HepG2 (cell line): ENCODE data around the gene GPR162. TPM values are rescaled to one million over a fixed set of nuclear protein-coding genes. Genes with fewer than 3 reads are reported as not detected.
A peak's percentile ranks its signal among the peaks of the same experiment; 100 is the strongest.

Experiments
- DNMT3B ChIP-seq: conservative IDR thresholded peaks from 2 replicates; pipeline ENCODE4 v1.6.1; 2016; ENCODE audit warnings: missing biosample characterization, control low read depth
- FOXA3 ChIP-seq: IDR thresholded peaks from 2 replicates; pipeline ENCODE4 v1.6.1; 2016; ENCODE audit warnings: missing genetic modification reagents, missing compliant biosample characterization
- FOXK1 ChIP-seq: sonication (generic); formaldehyde crosslinking; IDR thresholded peaks from 2 replicates; pipeline ENCODE4 v1.4.0; 2020; ENCODE audit warnings: low read depth, missing genetic modification reagents, borderline replicate concordance
- FUBP1 ChIP-seq: sonication (generic); formaldehyde crosslinking; IDR thresholded peaks from 2 replicates; pipeline ENCODE4 v1.5.1; 2020; ENCODE audit warnings: missing genetic modification reagents, mild to moderate bottlenecking, borderline replicate concordance
- IRF2 ChIP-seq: IDR thresholded peaks from 2 replicates; pipeline ENCODE4 v1.6.1; 2018; ENCODE audit warnings: missing genetic modification reagents, missing compliant biosample characterization
- NR2C2 ChIP-seq: sonication (generic); formaldehyde crosslinking; IDR thresholded peaks from 2 replicates; pipeline ENCODE4 v1.4.0; 2020; ENCODE audit warnings: missing genetic modification reagents, mild to moderate bottlenecking, moderate library complexity, borderline replicate concordance
- NR2F1 ChIP-seq, 2 experiments: fragments of 450-650 bp in 1 of 2; formaldehyde crosslinking in 1 of 2; IDR thresholded peaks; 2 replicates each; pipeline versions ENCODE4 v1.5.0 to v1.6.1; 2016 to 2020; ENCODE audit warnings: mild to moderate bottlenecking in 1 of 2, missing compliant biosample characterization in 1 of 2, missing genetic modification reagents in 1 of 2, moderate library complexity in 1 of 2
- RXRA ChIP-seq: sonication (generic); formaldehyde crosslinking; IDR thresholded peaks from 2 replicates; pipeline ENCODE4 v1.5.1; 2020; ENCODE audit warnings: missing genetic modification reagents
- TARDBP ChIP-seq: sonication (generic); formaldehyde crosslinking; IDR thresholded peaks from 2 replicates; pipeline ENCODE4 v1.8.0; 2022; ENCODE audit warnings: mild to moderate bottlenecking, missing genetic modification reagents
- ZBTB21 ChIP-seq: sonication (generic); formaldehyde crosslinking; IDR thresholded peaks from 2 replicates; pipeline ENCODE4 v1.4.0; 2020; ENCODE audit warnings: missing genetic modification reagents
- ZEB1 ChIP-seq: IDR thresholded peaks from 2 replicates; pipeline ENCODE4 v1.6.1; 2012; ENCODE audit warnings: mild to moderate bottlenecking, low read depth, inconsistent platforms; ENCODE audit not compliant: insufficient replicate concordance
- ZKSCAN8 ChIP-seq: IDR thresholded peaks from 2 replicates; pipeline ENCODE4 v1.6.1; 2016; ENCODE audit warnings: borderline replicate concordance, missing genetic modification reagents, missing compliant biosample characterization
- ZNF124 ChIP-seq: sonication (generic); formaldehyde crosslinking; IDR thresholded peaks from 2 replicates; pipeline ENCODE4 v1.4.0; 2020; ENCODE audit warnings: missing genetic modification reagents
- ZNF318 ChIP-seq: sonication (generic); formaldehyde crosslinking; IDR thresholded peaks from 2 replicates; pipeline ENCODE4 v1.4.0; 2020; ENCODE audit warnings: mild to moderate bottlenecking, missing genetic modification reagents
- ZNF451 ChIP-seq: sonication (generic); formaldehyde crosslinking; IDR thresholded peaks from 2 replicates; pipeline ENCODE4 v1.5.0; 2020; ENCODE audit warnings: mild to moderate bottlenecking, missing genetic modification reagents
- ZNF678 ChIP-seq: sonication (generic); formaldehyde crosslinking; IDR thresholded peaks from 2 replicates; pipeline ENCODE4 v1.4.0; 2020; ENCODE audit warnings: mild to moderate bottlenecking, missing genetic modification reagents
- ZNF761 ChIP-seq: sonication (generic); formaldehyde crosslinking; conservative IDR thresholded peaks from 2 replicates; pipeline ENCODE4 v1.4.0; 2020; ENCODE audit warnings: mild to moderate bottlenecking, missing genetic modification reagents
- ZNF788 ChIP-seq: sonication (generic); formaldehyde crosslinking; IDR thresholded peaks from 2 replicates; pipeline ENCODE4 v1.5.0; 2020; ENCODE audit warnings: mild to moderate bottlenecking, missing genetic modification reagents, borderline replicate concordance
- polyA plus RNA-seq, 8 experiments: library from polyadenylated mRNA; depleted of rRNA in 3 of 8; stranded (reverse) in 7 of 8; unstranded in 1 of 8; fragments of >200 nt; fragmentation: Illumina TruSeq in 4 of 8; extraction: Trizol in 4 of 8; gene quantifications; 2 replicates each; pipeline versions ENCODE4 v1.2.1 to v1.2.3, GENCODE V29; 2011 to 2016; ENCODE audit warnings: low read depth in 4 of 8, missing spikeins in 1 of 8, mixed read lengths in 1 of 8; ENCODE audit not compliant: insufficient read depth in 1 of 8
- total RNA-seq, 5 experiments: library from RNA; depleted of rRNA; stranded (reverse); fragments of >200 nt; fragmentation: Illumina TruSeq; extraction: Trizol; gene quantifications; 2 replicates each; pipeline ENCODE4 v1.2.3, GENCODE V29; 2016; ENCODE audit warnings: low read depth in 1 of 5

The GPR162 gene
- total and polyA plus RNA-seq, 2 of the 13 experiments (the other 11 are each of a cell fraction or from before 2014, with no cell fraction given), result 0.08 TPM; not detected in 1

- TF ChIP-seq FOXK1 (CRISPR knock-in tag), result peak; percentile 45; the same call in 1 of the 2 replicates
- no peak for TF ChIP-seq ZNF318
- peak; percentile 53; the same call in 1 of the 2 replicates for TF ChIP-seq IRF2 (CRISPR knock-in tag)
- TF ChIP-seq NR2C2, result no peak
- peak; percentile 65; the same call in 1 of the 2 replicates for TF ChIP-seq ZKSCAN8 (CRISPR knock-in tag)
- no peak for TF ChIP-seq ZNF124 (CRISPR knock-in tag)
- TF ChIP-seq DNMT3B (CRISPR knock-in tag), result no peak
- peak; percentile 91 for TF ChIP-seq TARDBP (CRISPR knock-in tag)
- TF ChIP-seq ZBTB21 (CRISPR knock-in tag), result no peak
- no peak for TF ChIP-seq NR2F1 (CRISPR knock-in tag; IDR thresholded peaks at IDR 0.05)
- no peak for TF ChIP-seq ZNF761
- peak; percentile 48 for TF ChIP-seq FOXA3 (CRISPR knock-in tag)
- TF ChIP-seq RXRA (CRISPR knock-in tag), result peak; percentile 90
- no peak for TF ChIP-seq FUBP1 (CRISPR knock-in tag)
- TF ChIP-seq ZNF678, result no peak
- peak; percentile 54; the same call in 1 of the 2 replicates for TF ChIP-seq ZNF788 (CRISPR knock-in tag)
- no peak for TF ChIP-seq ZEB1
- peak; percentile 50; the same call in 1 of the 2 replicates for TF ChIP-seq ZNF451 (CRISPR knock-in tag)
Measured at GRCh38 chr12:6792522-6793201, 29.0 kb upstream of the GPR162 start (continued).
